PC-3 (cell line): Measurements from ENCODE around the gene DNER.

Source experiments
- CTCF ChIP-seq: fragments of 300-600 bp; sonication (generic); conservative IDR thresholded peaks from 2 replicates; pipeline ENCODE4 v1.5.1; 2017; ENCODE audit warnings: antibody characterized with exemption, low read depth, mild to moderate bottlenecking, low read length
- EZH2 ChIP-seq: fragments of 300-600 bp; sonication (generic); IDR thresholded peaks from one replicate; pipeline ENCODE4 v1.6.1; 2017; ENCODE audit warnings: antibody characterized with exemption, mild to moderate bottlenecking, low read length; ENCODE audit not compliant: unreplicated experiment

- TF ChIP-seq CTCF (no peak), EZH2 (no peak)
Measured at GRCh38 chr2:229526951-229527350, 187.4 kb downstream of the DNER start.
